GM12891 (cell line): ENCODE results near the gene DLG1.

Experiments
- DNase-seq: peaks from one replicate; pipeline ENCODE4 v3.0.0; 2011; ENCODE audit warnings: low spot score; ENCODE audit not compliant: insufficient read length
- FAIRE-seq: peaks from 2 replicates; lab custom pipeline; 2011; peaks lifted over from hg19 to GRCh38; lab: Jason Lieb, UNC
- PAX5 ChIP-seq: IDR thresholded peaks from 2 replicates; pipeline ENCODE4 v1.6.1; 2011; ENCODE audit warnings: low read length, moderate library complexity, mild to moderate bottlenecking; ENCODE audit not compliant: insufficient read depth, severe bottlenecking
- POLR2A ChIP-seq: IDR thresholded peaks from 2 replicates; pipeline ENCODE4 v1.6.1; 2011; ENCODE audit warnings: low read depth, low read length, control low read depth
- POLR2AphosphoS5 ChIP-seq: IDR thresholded peaks from 2 replicates; pipeline ENCODE4 v1.6.1; 2011; ENCODE audit warnings: low read depth, low read length, control low read depth
- POU2F2 ChIP-seq: IDR thresholded peaks from 2 replicates; pipeline ENCODE4 v1.6.1; 2011; ENCODE audit warnings: low read depth, mild to moderate bottlenecking, control low read depth, low read length, moderate library complexity
- SPI1 ChIP-seq: IDR thresholded peaks from 2 replicates; pipeline ENCODE4 v1.6.1; 2011; ENCODE audit warnings: low read depth, low read length, control low read depth
- TAF1 ChIP-seq: IDR thresholded peaks from 2 replicates; pipeline ENCODE4 v1.6.1; 2011; ENCODE audit warnings: low read depth, low read length, control low read depth

Gene DLG1

DNA sequence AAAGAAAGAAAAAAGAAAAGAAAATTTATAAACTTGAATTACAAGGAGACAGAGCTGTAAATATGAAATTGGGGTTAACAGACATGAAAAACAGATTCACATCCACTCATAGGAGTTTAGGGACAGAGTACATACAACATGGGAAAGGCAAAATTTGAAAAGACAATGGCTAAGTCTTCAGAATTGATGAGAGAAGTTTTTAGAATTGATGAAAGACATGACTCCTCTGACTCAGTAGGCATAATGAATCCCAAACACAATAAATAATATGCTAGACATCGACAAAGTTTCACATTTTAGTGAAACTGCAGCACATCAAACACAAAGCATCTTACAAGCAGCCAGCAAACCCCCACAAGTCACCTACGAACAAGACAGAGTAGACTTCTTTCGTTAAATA, 184.4 kb downstream of the DLG1 start:
- DNase-seq (no peak), FAIRE-seq (no peak)
- TF ChIP-seq PAX5 (no peak), TAF1 (no peak), POLR2AphosphoS5 (no peak), SPI1 (no peak)

DNA sequence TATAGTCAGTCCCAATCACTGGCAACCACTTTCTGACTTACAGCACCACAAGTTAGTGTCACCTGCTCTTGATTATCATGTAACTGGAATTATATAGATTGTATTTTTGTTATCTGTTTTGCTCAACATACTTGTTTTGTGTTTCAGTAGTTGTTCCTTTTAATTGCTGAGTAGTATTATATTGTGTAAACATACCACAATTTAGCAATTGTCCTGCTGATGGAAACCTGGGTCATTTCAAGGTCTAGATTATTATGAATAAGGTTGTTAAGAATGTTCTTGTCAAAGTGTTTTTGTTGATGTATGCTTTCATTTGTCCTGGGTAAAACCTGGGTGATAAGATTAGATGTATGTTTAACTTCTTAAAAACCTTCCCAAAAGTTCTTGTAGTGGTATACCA, 186.7 kb downstream of the DLG1 start:
- FAIRE-seq (no peak), DNase-seq (no peak)
- TF ChIP-seq TAF1 (no peak), POU2F2 (no peak), PAX5 (no peak), SPI1 (no peak), POLR2A (no peak), POLR2AphosphoS5 (no peak)

DNA sequence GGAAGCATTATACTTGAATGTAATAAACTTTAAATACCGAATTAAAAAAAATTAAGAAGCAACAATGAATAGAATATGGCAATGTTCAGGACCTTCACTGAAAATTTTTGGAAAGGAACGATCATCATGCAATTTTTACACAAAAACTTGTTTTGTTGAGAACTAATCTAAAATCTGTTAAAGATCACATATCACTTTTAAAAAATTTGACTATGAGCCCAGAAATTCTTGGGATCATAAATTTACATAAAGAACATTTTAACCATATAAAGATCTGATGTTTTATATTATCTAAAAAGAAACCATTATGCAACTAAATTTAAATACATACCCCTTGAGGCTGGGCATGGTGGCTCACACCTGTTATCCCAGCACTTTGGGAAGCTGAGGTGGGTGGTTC, 192.6 kb downstream of the DLG1 start:
- TF ChIP-seq POLR2AphosphoS5 (no peak), POLR2A (no peak), PAX5 (no peak), SPI1 (no peak)
- no peak for DNase-seq
- no peak for FAIRE-seq

DNA sequence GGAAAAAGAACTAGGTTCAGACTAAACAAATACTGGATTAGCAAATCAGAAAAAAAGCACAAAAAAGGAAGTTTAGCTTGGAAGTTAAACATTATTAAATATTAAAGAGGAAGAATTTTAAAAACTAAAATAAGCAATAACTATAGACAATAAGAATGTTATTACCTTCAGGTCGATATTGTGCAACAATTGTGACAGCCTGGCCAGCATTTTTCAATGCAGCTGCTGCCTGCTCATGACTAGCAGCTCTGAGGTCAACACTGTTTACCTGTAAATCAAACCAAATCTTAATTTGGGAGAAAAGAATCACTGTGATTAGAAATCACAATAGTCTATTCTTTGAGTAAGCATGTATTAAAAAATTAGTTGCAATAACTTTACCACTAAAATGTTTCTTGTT, 193.7 kb downstream of the DLG1 start:
- DNase-seq, result no peak
- no peak for FAIRE-seq
- TF ChIP-seq POLR2AphosphoS5 (no peak), PAX5 (no peak)

DNA sequence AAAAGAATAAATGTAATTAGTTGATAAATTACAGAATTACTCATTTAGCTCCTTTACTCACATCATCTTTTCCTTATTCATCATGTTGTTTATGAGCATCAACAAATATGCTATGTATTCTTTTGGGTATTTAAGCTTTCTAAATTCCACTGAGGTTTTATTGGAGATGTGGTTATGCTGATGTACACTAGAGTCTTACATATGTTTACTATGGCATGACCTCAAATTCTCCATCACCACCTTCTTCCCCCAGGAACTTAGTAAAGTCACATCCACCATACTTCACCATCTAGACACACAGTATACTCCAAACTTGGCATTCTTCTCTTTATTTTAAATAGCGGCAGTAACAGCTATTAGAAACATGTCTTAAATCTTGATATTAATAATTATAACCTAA, 194.6 kb downstream of the DLG1 start:
- DNase-seq, result no peak
- TF ChIP-seq SPI1 (no peak), POLR2AphosphoS5 (no peak), PAX5 (no peak), POLR2A (no peak), TAF1 (no peak), POU2F2 (no peak)
- no peak for FAIRE-seq

DNA sequence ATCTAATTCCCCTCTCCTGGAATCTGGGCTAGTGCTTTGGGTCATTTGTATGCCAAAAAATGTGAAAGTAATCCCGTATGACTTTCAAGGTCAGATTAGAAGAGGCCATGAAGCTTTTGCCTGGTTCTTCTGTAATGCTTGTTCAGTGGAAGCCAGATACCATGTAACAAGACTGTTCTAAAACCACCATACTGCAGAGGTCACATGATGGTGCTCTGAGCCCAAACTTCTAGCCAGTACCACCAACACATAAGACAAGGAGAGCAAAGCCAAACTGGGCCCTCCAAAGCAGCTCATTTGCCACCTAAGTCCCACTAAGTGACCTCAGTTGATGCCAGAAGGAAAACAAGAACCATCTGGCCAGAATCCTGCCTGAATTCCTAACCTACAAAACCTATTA, 204.5 kb downstream of the DLG1 start:
- TF ChIP-seq PAX5 (no peak), POLR2AphosphoS5 (no peak), POU2F2 (no peak), TAF1 (no peak), POLR2A (no peak), SPI1 (no peak)
- FAIRE-seq, result no peak
- no peak for DNase-seq

- DNase-seq (no peak), FAIRE-seq (no peak)
- 0 out of 2 replicates have a peak, but pooled peaks have one; percentile 23 for TF ChIP-seq SPI1
- no peak for TF ChIP-seq POLR2A
Measured at GRCh38 chr3:197088370-197088769, 210.0 kb downstream of the DLG1 start.

DNA sequence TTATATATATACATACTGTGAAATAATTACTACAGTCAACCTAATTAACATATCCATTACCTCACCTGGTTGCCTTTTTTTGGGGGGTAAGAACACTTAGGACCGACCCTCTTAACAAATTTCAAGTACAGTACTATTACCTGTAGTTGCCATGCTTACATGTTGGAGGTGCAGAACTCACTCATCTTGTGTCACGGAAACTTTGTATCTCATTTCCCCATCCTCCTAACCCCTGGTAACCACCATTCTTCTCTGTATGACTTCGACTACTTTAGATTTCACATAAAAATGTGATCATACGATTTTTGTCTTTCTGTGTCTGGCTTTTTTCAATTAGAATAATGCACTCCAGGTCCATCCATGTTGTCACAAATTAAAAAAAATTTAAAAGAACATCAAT, 213.3 kb downstream of the DLG1 start:
- FAIRE-seq (no peak), DNase-seq (no peak)
- TF ChIP-seq SPI1 (0 out of 2 replicates have a peak, but pooled peaks have one; percentile 12), PAX5 (no peak)

GRCh38 chr3:197083486-197083885, 214.9 kb downstream of the DLG1 start:
- DNase-seq (no peak), FAIRE-seq (no peak)
- TF ChIP-seq POLR2A (no peak), SPI1 (no peak), POU2F2 (no peak), PAX5 (no peak), TAF1 (no peak), POLR2AphosphoS5 (no peak)

DNA sequence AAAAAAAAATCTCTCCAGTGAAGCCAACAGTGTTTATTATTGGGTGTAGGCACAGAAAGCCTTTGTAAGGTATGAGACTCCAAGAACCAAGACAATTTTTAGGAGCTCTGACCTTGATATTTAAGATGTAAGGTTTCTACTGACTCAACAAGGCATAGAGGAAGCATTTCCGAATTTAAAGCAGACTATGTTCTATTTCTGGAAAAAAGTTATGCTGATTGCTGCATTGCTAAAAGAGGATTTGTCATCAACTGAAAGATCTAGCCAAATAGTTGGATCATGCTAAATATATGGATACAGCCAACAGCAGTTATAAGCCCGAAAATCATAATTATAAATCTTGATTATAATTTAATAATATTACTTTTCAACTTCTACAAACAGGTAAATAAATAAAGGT, 215.5 kb downstream of the DLG1 start:
- DNase-seq, result no peak
- TF ChIP-seq POU2F2 (no peak), TAF1 (no peak), POLR2AphosphoS5 (no peak), SPI1 (no peak), PAX5 (no peak), POLR2A (no peak)
- no peak for FAIRE-seq

DNA sequence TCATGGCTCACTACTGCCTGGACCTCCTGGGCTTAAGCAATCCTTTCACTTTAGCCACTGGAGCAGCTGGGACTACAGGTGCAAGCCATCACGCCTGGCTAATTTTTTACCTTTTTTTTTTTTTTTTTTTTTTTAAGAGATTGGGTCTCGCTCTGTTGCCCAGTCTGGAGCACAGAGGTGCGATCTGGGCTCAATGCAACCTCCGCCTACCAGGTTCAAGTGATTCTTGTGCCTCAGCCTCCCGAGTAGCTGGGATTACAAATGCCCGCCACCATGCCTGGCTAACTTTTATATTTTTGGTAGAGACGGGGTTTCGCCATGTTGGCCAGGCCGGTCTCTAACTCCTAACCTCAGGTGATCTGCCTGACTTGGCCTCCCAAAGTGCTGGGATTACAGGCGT, 218.1 kb downstream of the DLG1 start:
- TF ChIP-seq TAF1 (no peak), PAX5 (no peak), POLR2A (no peak), POU2F2 (no peak)
- FAIRE-seq (no peak), DNase-seq (no peak)
